Panc1 (cell line): ENCODE data around the gene SMAD7. TPM values are rescaled to one million over a fixed set of nuclear protein-coding genes. Genes with fewer than 3 reads are reported as not detected.

ENCODE experiments used
- ATAC-seq: fragments of 200-7000 bp; cut with Tn5 transposase; 2 replicates; pipeline ENCODE4 v1.9.1; 2020; ENCODE audit warnings: mild to moderate bottlenecking, moderate library complexity
- BruUV-seq: library from RNA; stranded (reverse); fragments of 400-500 nt; replicated peaks from 2 replicates; lab custom pipeline; 2021; lab: Mats Ljungman, UMichigan
- CTCF ChIA-PET: fragments of 300-600 bp; sonication (Branson Sonifier 250); formaldehyde crosslinking; loops from one replicate; lab custom pipeline; 2022; ENCODE audit warnings: antibody characterized with exemption; lab: Charles Lee
- POLR2A ChIA-PET: fragments of 300-600 bp; sonication (Branson Sonifier 250); formaldehyde crosslinking; loops from one replicate; lab custom pipeline; 2022; ENCODE audit warnings: antibody characterized with exemption; lab: Charles Lee
- DNase-seq: peaks from one replicate; pipeline ENCODE4 v3.0.0-alpha.2; 2010; ENCODE audit warnings: low read depth, low spot score
- H3K27ac ChIP-seq: 2 replicates; pipeline ENCODE4 v1.5.1; 2011; ENCODE audit warnings: mild to moderate bottlenecking, low read length, inconsistent platforms
- H3K27me3 ChIP-seq: fragments of 200-500 bp; sonication (Bioruptor generic); 2 replicates; pipeline ENCODE4 v1.6.0; 2014; ENCODE audit warnings: low read length, inconsistent platforms; ENCODE audit not compliant: control insufficient read depth, insufficient read depth
- H3K36me3 ChIP-seq: fragments of 200-500 bp; sonication (Bioruptor generic); 2 replicates; pipeline ENCODE4 v1.5.1; 2014; ENCODE audit warnings: inconsistent platforms, mild to moderate bottlenecking, low read length, moderate library complexity; ENCODE audit not compliant: control insufficient read depth, insufficient read depth
- H3K4me1 ChIP-seq: 2 replicates; pipeline ENCODE4 v1.5.1; 2011; ENCODE audit warnings: inconsistent platforms, mild to moderate bottlenecking, low read length, moderate library complexity; ENCODE audit not compliant: control insufficient read depth, insufficient read depth
- H3K4me3 ChIP-seq, 2 experiments: 2 replicates each; pipeline ENCODE4 v1.5.1; 2011 to 2012; ENCODE audit warnings: low read depth in 2 of 2, low read length in 2 of 2, mild to moderate bottlenecking in 2 of 2, inconsistent platforms in 1 of 2, moderate library complexity in 1 of 2
- H3K9me3 ChIP-seq: fragments of 200-500 bp; sonication (Bioruptor generic); 2 replicates; pipeline ENCODE4 v1.5.1; 2014; ENCODE audit warnings: low read depth, mild to moderate bottlenecking, inconsistent platforms, low read length, moderate library complexity; ENCODE audit not compliant: control insufficient read depth, insufficient read depth
- CTCF ChIP-seq: fragments of 450-650 bp; IDR thresholded peaks from 2 replicates; pipeline ENCODE4 v1.5.1; 2017; ENCODE audit warnings: mild to moderate bottlenecking
- POLR2AphosphoS5 ChIP-seq: IDR thresholded peaks from 2 replicates; pipeline ENCODE4 v1.6.1; 2012; ENCODE audit warnings: mild to moderate bottlenecking, low read depth, low read length, moderate library complexity
- SIN3A ChIP-seq: IDR thresholded peaks from 2 replicates; pipeline ENCODE4 v1.6.1; 2012; ENCODE audit warnings: low read depth, mild to moderate bottlenecking, low read length, moderate library complexity, borderline replicate concordance; ENCODE audit not compliant: insufficient read depth
- TCF7L2 ChIP-seq: IDR thresholded peaks from 2 replicates; pipeline ENCODE4 v1.6.1; 2011; ENCODE audit warnings: mild to moderate bottlenecking, low read depth, low read length, inconsistent platforms
- in situ Hi-C: cut with HindIII; loops from 2 replicates; pipeline ENCODE4 v1.10.0; 2016; ENCODE audit warnings: low sequenced_read_pairs, low pct_unique_long_range_greater_than_20kb
- intact Hi-C: fragments of 100-400 bp; cut with micrococcal nuclease; formaldehyde crosslinking; loops from one replicate; pipeline ENCODE4 v1.10.0; 2022; ENCODE audit not compliant: unreplicated experiment
- total RNA-seq: library from RNA; stranded (reverse); gene quantifications from one replicate; pipeline ENCODE4 v1.2.1, GENCODE V29; 2021; ENCODE audit not compliant: unreplicated experiment
- TF ChIP-seq, protein P1 (sequence below), 2 experiments: IDR thresholded peaks; 2 replicates each; pipeline ENCODE4 v1.6.1; 2011 to 2012; ENCODE audit warnings: low read depth in 2 of 2, control low read depth in 1 of 2, low read length in 1 of 2, mild to moderate bottlenecking in 1 of 2, moderate library complexity in 1 of 2; ENCODE audit not compliant: insufficient read depth in 1 of 2

Gene SMAD7
- total RNA-seq, 1 experiment from 2014 or later = 21.3 TPM

- Histone ChIP-seq H3K27ac (peak overlapping the region; percentile 91), H3K4me3 (peak overlapping the region; percentile 81 to 83), H3K9me3 (no peaks in the 10 kb centered on the region), H3K36me3 (peaks cover 1% of the 10 kb centered on the region; the same call in 1 of the 2 replicates), H3K27me3 (no peaks in the 10 kb centered on the region), H3K4me1 (peaks cover 19% of the 10 kb centered on the region)
- no TSS peak for BruUV-seq
- in situ Hi-C loops (no loop called here), intact Hi-C loops (loop anchor here (5.0 kb wide), 1 partner anchor 226 kb away; no protein-coding TSS in a partner anchor)
- DNase-seq (no peak), ATAC-seq (peak; percentile 70)
- TF ChIP-seq SIN3A = peak; percentile 93; the same call in 1 of the 2 replicates
- TF ChIP-seq CTCF = peak; percentile 22; the same call in 1 of the 2 replicates
- TF ChIP-seq POLR2AphosphoS5 = no peak
- no peak for TF ChIP-seq TCF7L2
- TF ChIP-seq, protein P1, sequence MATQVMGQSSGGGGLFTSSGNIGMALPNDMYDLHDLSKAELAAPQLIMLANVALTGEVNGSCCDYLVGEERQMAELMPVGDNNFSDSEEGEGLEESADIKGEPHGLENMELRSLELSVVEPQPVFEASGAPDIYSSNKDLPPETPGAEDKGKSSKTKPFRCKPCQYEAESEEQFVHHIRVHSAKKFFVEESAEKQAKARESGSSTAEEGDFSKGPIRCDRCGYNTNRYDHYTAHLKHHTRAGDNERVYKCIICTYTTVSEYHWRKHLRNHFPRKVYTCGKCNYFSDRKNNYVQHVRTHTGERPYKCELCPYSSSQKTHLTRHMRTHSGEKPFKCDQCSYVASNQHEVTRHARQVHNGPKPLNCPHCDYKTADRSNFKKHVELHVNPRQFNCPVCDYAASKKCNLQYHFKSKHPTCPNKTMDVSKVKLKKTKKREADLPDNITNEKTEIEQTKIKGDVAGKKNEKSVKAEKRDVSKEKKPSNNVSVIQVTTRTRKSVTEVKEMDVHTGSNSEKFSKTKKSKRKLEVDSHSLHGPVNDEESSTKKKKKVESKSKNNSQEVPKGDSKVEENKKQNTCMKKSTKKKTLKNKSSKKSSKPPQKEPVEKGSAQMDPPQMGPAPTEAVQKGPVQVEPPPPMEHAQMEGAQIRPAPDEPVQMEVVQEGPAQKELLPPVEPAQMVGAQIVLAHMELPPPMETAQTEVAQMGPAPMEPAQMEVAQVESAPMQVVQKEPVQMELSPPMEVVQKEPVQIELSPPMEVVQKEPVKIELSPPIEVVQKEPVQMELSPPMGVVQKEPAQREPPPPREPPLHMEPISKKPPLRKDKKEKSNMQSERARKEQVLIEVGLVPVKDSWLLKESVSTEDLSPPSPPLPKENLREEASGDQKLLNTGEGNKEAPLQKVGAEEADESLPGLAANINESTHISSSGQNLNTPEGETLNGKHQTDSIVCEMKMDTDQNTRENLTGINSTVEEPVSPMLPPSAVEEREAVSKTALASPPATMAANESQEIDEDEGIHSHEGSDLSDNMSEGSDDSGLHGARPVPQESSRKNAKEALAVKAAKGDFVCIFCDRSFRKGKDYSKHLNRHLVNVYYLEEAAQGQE (IDR thresholded peaks at IDR 0.05; ENCODE audit: insufficient read depth in 1 of 2, low read depth in 2 of 2, low read length in 1 of 2) = no peak
- ChIA-PET POLR2A (interaction anchor here (0.6 kb wide), 3 partner anchors 42 to 535 kb away, joined by 4 to 9 read pairs (median 4); partner anchors contain the start of gene C18orf32), CTCF (interaction anchor here (0.6 to 0.7 kb wide), 3 partner anchors 13 to 179 kb away, joined by 4 to 6 read pairs (median 4); no protein-coding TSS in a partner anchor)
Observed at GRCh38 chr18:48951448-48952286, 902 bp upstream of the SMAD7 start.

DNA sequence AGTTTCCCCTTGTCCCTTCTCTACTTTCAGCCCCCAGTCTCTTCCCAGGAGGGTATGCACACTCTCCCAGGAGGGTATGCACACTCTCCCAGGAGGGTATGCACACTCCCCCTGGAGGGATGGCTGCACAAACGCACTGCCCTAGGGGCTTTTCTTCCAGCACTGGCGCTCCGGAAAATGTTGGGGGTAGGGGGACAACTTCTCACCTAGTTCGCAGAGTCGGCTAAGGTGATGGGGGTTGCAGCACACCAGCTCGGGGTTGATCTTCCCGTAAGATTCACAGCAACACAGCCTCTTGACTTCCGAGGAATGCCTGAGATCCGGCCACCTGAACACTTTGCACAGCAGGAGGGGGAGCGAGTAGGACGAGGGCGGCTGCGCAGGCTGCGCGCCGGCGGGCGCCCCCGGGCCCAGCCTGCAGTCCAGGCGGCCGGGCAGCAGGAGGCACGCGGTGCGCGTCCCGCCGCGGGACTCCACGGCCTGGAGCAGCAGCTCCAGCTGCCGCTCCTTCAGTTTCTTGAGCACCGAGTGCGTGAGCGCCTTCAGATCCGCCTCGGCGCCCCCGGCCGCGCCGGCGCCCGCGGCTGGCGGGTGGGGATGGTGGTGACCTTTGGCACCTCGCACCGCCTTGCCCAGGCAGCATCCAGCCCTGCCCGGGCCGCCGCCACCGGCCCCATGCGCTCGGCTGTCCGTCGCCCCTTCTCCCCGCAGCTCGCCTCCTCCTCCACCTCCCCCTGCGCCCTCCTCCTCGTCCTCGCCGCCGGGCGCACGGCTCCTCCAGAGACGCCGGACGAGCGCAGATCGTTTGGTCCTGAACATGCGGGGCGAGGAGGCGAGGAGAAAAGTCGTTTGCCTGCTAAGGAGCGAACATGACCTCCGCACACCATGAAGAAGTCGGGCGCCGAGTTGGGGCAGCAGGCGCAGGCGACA, 894 bp downstream of the SMAD7 start:
- peak overlapping the region; percentile 81 to 94 for H3K4me3 ChIP-seq
- no TSS peak for BruUV-seq
- ChIA-PET POLR2A (no interaction called here), CTCF (no interaction called here)
- peak overlapping the region; percentile 90 for H3K27ac ChIP-seq
- in situ Hi-C loops (no loop called here), intact Hi-C loops (loop anchor here (5.0 to 10.0 kb wide), 2 partner anchors 227 to 275 kb away; no protein-coding TSS in a partner anchor)
- DNase-seq (no peak), ATAC-seq (peak; percentile 40)
- no peaks in the 10 kb centered on the region for H3K9me3 ChIP-seq
- peaks cover 2% of the 10 kb centered on the region; the same call in 1 of the 2 replicates for H3K36me3 ChIP-seq
- TF ChIP-seq, protein P1 (IDR thresholded peaks at IDR 0.05; ENCODE audit: insufficient read depth in 1 of 2, low read depth in 2 of 2, low read length in 1 of 2) = no peak
- peaks cover 21% of the 10 kb centered on the region for H3K4me1 ChIP-seq
- H3K27me3 ChIP-seq = no peaks in the 10 kb centered on the region
